ENCODE data around the gene CLSTN1. TPM values are rescaled to one million over a fixed set of nuclear protein-coding genes. Genes with fewer than 3 reads are reported as not detected.

The CLSTN1 gene
- total RNA-seq, 1 donor from 2014 or later: 179 TPM

DNA sequence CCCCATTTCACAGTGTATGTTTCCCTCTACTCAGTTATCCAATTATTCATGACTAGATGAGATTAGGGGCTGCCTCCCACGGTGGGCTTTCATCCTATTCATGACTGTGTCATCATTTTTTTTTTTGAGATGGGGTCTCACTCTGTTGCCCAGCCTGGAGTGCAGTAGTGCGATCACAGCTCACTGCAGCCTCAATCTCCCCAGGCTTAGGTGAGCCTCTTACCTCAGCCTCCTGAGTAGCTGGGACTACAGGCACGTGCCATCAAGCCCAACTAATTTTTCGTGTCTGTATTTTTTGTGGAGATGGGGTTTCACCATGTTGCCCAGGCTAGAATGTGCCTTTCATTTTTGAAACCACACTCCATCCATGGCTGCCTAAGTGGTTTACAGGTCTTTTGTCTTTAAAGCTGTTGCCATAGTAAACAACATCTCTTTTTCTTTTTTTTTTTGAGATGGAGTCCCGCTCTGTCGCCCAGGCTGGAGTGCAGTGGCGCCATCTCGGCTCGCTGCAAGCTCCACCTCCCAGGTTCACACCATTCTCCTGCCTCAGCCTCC is 112.2 kb downstream of the CLSTN1 start:
- Mint-ChIP-seq H3K4me3 (ENCODE audit: unreplicated experiment) (no peak overlapping the region), H3K36me3 (ENCODE audit: unreplicated experiment) (peaks cover 6% of the 10 kb centered on the region), H3K27me3 (ENCODE audit: unreplicated experiment) (no peaks in the 10 kb centered on the region), H3K9me3 (ENCODE audit: unreplicated experiment) (no peaks in the 10 kb centered on the region), H3K27ac (ENCODE audit: unreplicated experiment) (no peak overlapping the region), H3K4me1 (ENCODE audit: unreplicated experiment) (no peaks in the 10 kb centered on the region)
- no peak for DNase-seq (ENCODE audit: extremely low spot score, unreplicated experiment)
- TF ChIP-seq, protein P1, sequence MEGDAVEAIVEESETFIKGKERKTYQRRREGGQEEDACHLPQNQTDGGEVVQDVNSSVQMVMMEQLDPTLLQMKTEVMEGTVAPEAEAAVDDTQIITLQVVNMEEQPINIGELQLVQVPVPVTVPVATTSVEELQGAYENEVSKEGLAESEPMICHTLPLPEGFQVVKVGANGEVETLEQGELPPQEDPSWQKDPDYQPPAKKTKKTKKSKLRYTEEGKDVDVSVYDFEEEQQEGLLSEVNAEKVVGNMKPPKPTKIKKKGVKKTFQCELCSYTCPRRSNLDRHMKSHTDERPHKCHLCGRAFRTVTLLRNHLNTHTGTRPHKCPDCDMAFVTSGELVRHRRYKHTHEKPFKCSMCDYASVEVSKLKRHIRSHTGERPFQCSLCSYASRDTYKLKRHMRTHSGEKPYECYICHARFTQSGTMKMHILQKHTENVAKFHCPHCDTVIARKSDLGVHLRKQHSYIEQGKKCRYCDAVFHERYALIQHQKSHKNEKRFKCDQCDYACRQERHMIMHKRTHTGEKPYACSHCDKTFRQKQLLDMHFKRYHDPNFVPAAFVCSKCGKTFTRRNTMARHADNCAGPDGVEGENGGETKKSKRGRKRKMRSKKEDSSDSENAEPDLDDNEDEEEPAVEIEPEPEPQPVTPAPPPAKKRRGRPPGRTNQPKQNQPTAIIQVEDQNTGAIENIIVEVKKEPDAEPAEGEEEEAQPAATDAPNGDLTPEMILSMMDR (IDR thresholded peaks at IDR 0.05): no peak

DNA sequence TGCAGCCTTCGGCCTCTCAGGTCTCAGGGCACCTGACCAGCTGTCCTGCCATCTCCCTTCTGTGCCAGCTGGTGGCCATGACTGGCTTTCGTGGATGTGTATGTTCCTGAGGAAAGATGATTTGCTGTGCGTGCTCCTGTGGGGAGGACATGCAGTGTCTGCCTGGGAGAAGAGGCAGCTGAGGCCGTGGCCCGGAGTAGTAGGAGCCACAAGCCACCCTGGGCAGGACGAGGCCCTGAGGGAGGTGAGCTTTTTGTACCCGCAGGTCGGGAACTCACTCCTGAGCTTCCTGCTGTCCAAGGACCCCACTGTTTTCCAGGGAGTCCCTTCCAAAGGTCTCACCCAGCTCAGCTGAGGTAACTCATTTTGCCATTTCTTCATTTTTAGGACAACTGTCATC is 113.7 kb downstream of the CLSTN1 start:
- Mint-ChIP-seq H3K9me3 (ENCODE audit: unreplicated experiment) (no peaks in the 10 kb centered on the region), H3K36me3 (ENCODE audit: unreplicated experiment) (peaks cover 6% of the 10 kb centered on the region), H3K27ac (ENCODE audit: unreplicated experiment) (no peak overlapping the region), H3K4me1 (ENCODE audit: unreplicated experiment) (peaks cover 6% of the 10 kb centered on the region), H3K27me3 (ENCODE audit: unreplicated experiment) (no peaks in the 10 kb centered on the region), H3K4me3 (ENCODE audit: unreplicated experiment) (no peak overlapping the region)
- no peak for DNase-seq (ENCODE audit: extremely low spot score, unreplicated experiment)
- TF ChIP-seq, protein P1 (IDR thresholded peaks at IDR 0.05): no peak

DNA sequence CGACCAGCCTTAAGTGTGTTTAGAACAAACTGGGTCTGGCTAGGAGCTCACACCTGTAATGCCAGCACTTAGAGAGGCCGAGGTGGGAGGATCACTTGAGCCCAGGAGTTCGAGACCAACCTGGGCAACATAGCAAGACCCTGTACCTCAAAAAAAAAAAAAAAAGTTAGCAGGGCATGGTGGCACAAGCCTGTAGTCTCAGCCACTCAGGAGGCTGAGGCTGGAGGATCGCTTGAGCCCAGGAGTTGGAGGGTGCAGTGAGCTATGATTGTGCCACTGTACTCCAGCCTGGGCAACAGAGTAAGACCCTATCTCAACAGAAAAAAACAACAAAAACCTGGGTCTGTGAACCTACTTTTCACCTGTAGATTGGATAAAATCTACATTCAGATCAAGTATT is 117.6 kb downstream of the CLSTN1 start:
- TF ChIP-seq, protein P1 (IDR thresholded peaks at IDR 0.05): no peak
- no peaks in the 10 kb centered on the region for H3K27me3 Mint-ChIP-seq (ENCODE audit: unreplicated experiment)
- H3K4me3 Mint-ChIP-seq (ENCODE audit: unreplicated experiment): no peak overlapping the region
- no peak overlapping the region for H3K27ac Mint-ChIP-seq (ENCODE audit: unreplicated experiment)
- H3K4me1 Mint-ChIP-seq (ENCODE audit: unreplicated experiment): peaks cover 9% of the 10 kb centered on the region
- H3K36me3 Mint-ChIP-seq (ENCODE audit: unreplicated experiment): peaks cover 10% of the 10 kb centered on the region
- peaks cover 5% of the 10 kb centered on the region for H3K9me3 Mint-ChIP-seq (ENCODE audit: unreplicated experiment)
- no peak for DNase-seq (ENCODE audit: extremely low spot score, unreplicated experiment)

DNA sequence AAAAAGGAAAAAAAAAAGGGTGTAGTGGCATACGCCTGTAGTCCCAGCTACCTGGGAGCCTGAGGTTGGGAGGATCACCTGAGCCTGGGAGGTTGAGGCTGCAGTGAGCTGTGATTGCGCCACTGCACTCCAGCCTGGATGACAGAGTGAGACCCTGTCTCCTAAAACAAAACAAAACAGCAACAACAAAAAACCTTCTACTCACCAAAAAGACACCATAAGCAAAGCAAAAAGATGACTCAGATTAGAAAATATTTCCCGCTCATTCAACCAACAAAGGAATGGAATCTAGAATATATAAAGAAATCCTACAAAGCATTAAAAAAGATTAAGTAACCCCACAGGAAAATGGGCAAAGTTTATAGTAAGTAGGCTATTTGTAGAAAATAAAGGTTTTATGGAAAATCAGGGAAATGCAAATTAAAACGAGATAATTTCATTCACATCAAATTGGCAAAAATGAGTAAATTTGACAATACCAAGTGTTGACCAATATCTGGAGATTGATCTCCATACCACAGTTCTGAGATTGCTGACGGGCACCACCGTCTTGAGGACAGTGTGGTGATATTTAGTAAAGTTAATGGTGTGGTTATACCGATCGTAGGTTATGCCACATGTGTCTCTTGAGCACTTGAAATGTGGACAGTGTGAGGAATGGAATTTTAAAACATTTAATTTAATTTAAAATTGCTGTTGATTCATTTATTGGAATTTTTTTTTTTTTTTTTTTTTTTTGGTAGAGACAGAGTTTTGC is 118.2 kb downstream of the CLSTN1 start:
- peak overlapping the region; percentile 32 for H3K27ac Mint-ChIP-seq (ENCODE audit: unreplicated experiment)
- TF ChIP-seq, protein P1 (IDR thresholded peaks at IDR 0.05): no peak
- H3K27me3 Mint-ChIP-seq (ENCODE audit: unreplicated experiment): no peaks in the 10 kb centered on the region

DNA sequence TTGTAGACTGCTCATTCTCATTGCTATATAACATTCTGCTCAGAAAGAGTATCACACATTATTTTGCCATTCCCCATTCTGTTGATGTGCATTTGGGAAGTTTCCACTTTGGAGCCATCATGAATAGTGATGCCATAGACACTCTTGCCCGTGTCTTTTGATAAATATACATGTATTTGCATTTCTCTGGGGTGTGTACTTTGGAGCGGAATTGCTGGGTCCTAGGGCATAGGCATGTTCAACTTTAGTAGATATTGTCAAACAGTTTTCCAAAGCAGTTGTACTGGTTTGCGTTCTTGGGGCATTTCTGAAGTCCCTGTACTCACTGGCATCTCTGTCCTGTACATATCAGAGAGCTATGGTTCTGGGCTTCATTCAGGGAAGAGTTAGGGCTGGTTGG is 120.1 kb downstream of the CLSTN1 start:
- Mint-ChIP-seq H3K27me3 (ENCODE audit: unreplicated experiment) (no peaks in the 10 kb centered on the region), H3K27ac (ENCODE audit: unreplicated experiment) (no peak overlapping the region), H3K9me3 (ENCODE audit: unreplicated experiment) (peaks cover 5% of the 10 kb centered on the region), H3K4me1 (ENCODE audit: unreplicated experiment) (peaks cover 20% of the 10 kb centered on the region), H3K4me3 (ENCODE audit: unreplicated experiment) (no peak overlapping the region), H3K36me3 (ENCODE audit: unreplicated experiment) (peaks cover 4% of the 10 kb centered on the region)
- TF ChIP-seq, protein P1 (IDR thresholded peaks at IDR 0.05): no peak
- no peak for DNase-seq (ENCODE audit: extremely low spot score, unreplicated experiment)

More for the DNA sequence above, 118.2 kb downstream of the CLSTN1 start:
- H3K4me1 Mint-ChIP-seq (ENCODE audit: unreplicated experiment): peaks cover 15% of the 10 kb centered on the region
- no peak overlapping the region for H3K4me3 Mint-ChIP-seq (ENCODE audit: unreplicated experiment)
- peaks cover 5% of the 10 kb centered on the region for H3K9me3 Mint-ChIP-seq (ENCODE audit: unreplicated experiment)
- no peak for DNase-seq (ENCODE audit: extremely low spot score, unreplicated experiment)
- H3K36me3 Mint-ChIP-seq (ENCODE audit: unreplicated experiment): peaks cover 10% of the 10 kb centered on the region

Measured in osteocyte (in vitro differentiated cells).